Parathyroid adenoma (tissue), 2 donors: ENCODE data around the gene MPZ.

Experiments used
- H2AFZ ChIP-seq: fragments of 300-600 bp; sonication (generic); one replicate; pipeline ENCODE4 v1.7.0; 2017; ENCODE audit warnings: antibody characterized with exemption, mild to moderate bottlenecking
- H3K27ac ChIP-seq: fragments of 300-600 bp; sonication (generic); one replicate; pipeline ENCODE4 v1.7.0; 2017
- H3K27me3 ChIP-seq: fragments of 300-600 bp; sonication (generic); one replicate; pipeline ENCODE4 v1.7.0; 2017; ENCODE audit warnings: low read length; ENCODE audit not compliant: control insufficient read depth, insufficient read depth
- H3K36me3 ChIP-seq: fragments of 300-600 bp; sonication (generic); one replicate; pipeline ENCODE4 v1.7.0; 2017; ENCODE audit warnings: low read length; ENCODE audit not compliant: control insufficient read depth, insufficient read depth
- H3K4me1 ChIP-seq: fragments of 300-600 bp; sonication (generic); one replicate; pipeline ENCODE4 v1.7.0; 2017; ENCODE audit warnings: control low read depth
- H3K4me2 ChIP-seq: fragments of 300-600 bp; sonication (generic); one replicate; pipeline ENCODE4 v1.7.0; 2017; ENCODE audit warnings: low read length
- H3K4me3 ChIP-seq: fragments of 300-600 bp; sonication (generic); one replicate; pipeline ENCODE4 v1.7.0; 2017; ENCODE audit warnings: low read depth, low read length
- H3K79me2 ChIP-seq: fragments of 300-600 bp; sonication (generic); one replicate; pipeline ENCODE4 v1.7.0; 2017; ENCODE audit warnings: control low read depth
- H3K9ac ChIP-seq: fragments of 300-600 bp; sonication (generic); one replicate; pipeline ENCODE4 v1.7.0; 2017; ENCODE audit warnings: mild to moderate bottlenecking
- H3K9me3 ChIP-seq: fragments of 300-600 bp; sonication (generic); one replicate; pipeline ENCODE4 v1.7.0; 2017; ENCODE audit warnings: low read length; ENCODE audit not compliant: control insufficient read depth
- TF ChIP-seq, protein P1 (sequence below): fragments of 300-600 bp; sonication (generic); IDR thresholded peaks from one replicate; pipeline ENCODE4 v1.7.0; 2017; ENCODE audit warnings: antibody characterized with exemption, mild to moderate bottlenecking
- donor health status: primary hyperparathyroidism.

The MPZ gene

DNA sequence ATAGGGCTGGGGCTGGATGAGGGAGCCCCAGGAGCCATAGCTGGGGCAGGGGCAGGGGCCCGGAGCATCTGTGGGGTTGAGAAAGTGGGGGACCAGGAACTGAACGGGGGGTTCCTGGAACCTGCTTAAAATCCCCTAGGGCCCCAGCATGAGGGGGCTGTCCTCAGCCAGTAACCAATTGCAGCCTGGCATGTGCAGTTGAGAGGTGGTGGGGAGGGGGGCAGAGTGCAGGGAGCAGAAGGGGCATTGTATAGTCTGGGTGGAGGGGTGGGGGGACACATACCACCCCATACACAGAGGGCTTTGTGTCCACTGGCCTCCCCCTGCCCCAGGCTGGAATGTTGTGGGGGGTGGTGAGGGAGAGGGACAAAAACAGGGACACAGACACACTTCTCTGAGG, at the start of gene MPZ:
Gene MPZ, minus strand, starts transcription at position 101 of the 400 bp plus-strand sequence. Its CDS starts 63 bp downstream, at position 38.
- H3K4me3 ChIP-seq, result no peak within 1 kb of the TSS
- H3K4me2 ChIP-seq, result no peak within 1 kb of the TSS
- H3K9me3 ChIP-seq, result no peaks in the 10 kb centered on the region
- H2AFZ ChIP-seq, result no peak within 1 kb of the TSS
- H3K27ac ChIP-seq, result no peak within 1 kb of the TSS
- H3K4me1 ChIP-seq, result peaks cover 6% of the 10 kb centered on the region
- H3K27me3 ChIP-seq, result no peaks in the 10 kb centered on the region
- peaks cover 3% of the 10 kb centered on the region for H3K79me2 ChIP-seq
- no peak within 1 kb of the TSS for H3K9ac ChIP-seq
- TF ChIP-seq, protein P1, sequence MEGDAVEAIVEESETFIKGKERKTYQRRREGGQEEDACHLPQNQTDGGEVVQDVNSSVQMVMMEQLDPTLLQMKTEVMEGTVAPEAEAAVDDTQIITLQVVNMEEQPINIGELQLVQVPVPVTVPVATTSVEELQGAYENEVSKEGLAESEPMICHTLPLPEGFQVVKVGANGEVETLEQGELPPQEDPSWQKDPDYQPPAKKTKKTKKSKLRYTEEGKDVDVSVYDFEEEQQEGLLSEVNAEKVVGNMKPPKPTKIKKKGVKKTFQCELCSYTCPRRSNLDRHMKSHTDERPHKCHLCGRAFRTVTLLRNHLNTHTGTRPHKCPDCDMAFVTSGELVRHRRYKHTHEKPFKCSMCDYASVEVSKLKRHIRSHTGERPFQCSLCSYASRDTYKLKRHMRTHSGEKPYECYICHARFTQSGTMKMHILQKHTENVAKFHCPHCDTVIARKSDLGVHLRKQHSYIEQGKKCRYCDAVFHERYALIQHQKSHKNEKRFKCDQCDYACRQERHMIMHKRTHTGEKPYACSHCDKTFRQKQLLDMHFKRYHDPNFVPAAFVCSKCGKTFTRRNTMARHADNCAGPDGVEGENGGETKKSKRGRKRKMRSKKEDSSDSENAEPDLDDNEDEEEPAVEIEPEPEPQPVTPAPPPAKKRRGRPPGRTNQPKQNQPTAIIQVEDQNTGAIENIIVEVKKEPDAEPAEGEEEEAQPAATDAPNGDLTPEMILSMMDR, result no peak
- H3K36me3 ChIP-seq, result no peaks in the 10 kb centered on the region

DNA sequence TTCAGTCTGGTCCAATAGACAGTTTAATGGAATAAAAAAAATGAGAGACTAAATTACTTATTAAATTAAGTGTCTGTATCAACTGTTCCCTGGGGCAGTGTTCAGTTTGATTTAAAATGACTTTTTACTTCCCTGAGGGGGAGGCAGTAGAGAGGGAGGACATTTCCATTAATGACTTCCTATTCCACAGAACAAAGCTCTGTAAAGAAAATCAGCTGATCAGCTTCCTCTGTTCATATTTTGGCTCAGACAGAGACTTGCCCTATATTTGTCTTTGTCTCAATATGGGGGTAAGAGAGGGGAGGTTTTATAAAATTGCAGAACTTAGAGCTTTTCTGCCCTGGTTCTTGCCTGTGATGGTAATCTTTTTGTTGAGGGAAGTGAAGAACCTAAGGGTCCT, 49.5 kb upstream of the MPZ start:
- H3K4me2 ChIP-seq, result no peak overlapping the region
- no peaks in the 10 kb centered on the region for H3K79me2 ChIP-seq
- H3K9ac ChIP-seq, result no peak overlapping the region
- TF ChIP-seq, protein P1, result no peak
- H3K9me3 ChIP-seq, result no peaks in the 10 kb centered on the region
- H3K27ac ChIP-seq, result no peak overlapping the region
- no peaks in the 10 kb centered on the region for H3K4me1 ChIP-seq
- no peak overlapping the region for H3K4me3 ChIP-seq
- H2AFZ ChIP-seq, result no peak overlapping the region
- H3K36me3 ChIP-seq, result no peaks in the 10 kb centered on the region
- no peaks in the 10 kb centered on the region for H3K27me3 ChIP-seq

DNA sequence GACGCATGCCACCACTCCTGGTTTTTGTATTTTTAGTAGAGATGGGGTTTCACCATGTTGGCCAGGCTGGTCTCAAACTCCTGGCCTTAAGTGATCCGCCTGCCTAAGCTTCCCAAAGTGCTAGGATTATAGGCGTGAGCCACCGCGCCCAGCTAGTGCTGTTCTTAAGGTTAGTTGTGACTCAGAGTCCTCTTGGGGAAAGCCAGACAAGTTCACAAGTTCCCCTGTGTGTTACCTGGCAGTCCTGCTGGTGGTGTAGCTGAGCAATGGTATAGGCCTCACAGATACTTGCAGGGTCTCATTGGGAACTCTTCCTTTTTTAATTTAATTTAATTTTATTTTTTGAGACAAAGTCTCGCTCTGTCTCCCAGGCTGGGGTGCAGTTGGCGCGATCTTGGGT, 47.3 kb upstream of the MPZ start:
- H3K9me3 ChIP-seq, result no peaks in the 10 kb centered on the region
- H3K36me3 ChIP-seq, result no peaks in the 10 kb centered on the region
- no peaks in the 10 kb centered on the region for H3K27me3 ChIP-seq
- H3K4me3 ChIP-seq, result no peak overlapping the region
- H3K79me2 ChIP-seq, result no peaks in the 10 kb centered on the region
- no peaks in the 10 kb centered on the region for H3K4me1 ChIP-seq
- H3K4me2 ChIP-seq, result no peak overlapping the region
- no peak overlapping the region for H2AFZ ChIP-seq
- TF ChIP-seq, protein P1, result no peak
- no peak overlapping the region for H3K27ac ChIP-seq
- H3K9ac ChIP-seq, result no peak overlapping the region

DNA sequence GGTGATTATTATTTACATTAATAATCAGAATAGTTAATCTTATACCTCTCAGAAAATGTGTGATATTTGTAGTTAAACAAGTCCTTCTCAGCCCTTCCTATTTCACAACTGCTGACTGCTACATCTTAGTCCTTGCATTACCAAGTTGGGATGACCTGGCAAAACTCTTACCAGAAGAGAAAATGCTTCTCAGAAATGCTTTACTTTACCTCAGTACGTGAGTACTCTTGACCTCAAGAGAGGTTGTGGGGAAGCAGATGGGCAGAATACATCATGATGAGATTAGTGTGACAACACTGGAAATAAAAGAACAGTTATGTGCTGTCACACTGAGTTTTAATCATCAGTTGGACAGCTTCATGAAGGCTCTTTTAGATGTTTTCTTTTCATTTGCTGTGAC, 41.7 kb upstream of the MPZ start:
- TF ChIP-seq, protein P1, result no peak
- Histone ChIP-seq H3K27me3 (no peaks in the 10 kb centered on the region), H3K9me3 (no peaks in the 10 kb centered on the region), H2AFZ (no peak overlapping the region), H3K4me3 (no peak overlapping the region), H3K27ac (no peak overlapping the region), H3K4me1 (no peaks in the 10 kb centered on the region), H3K9ac (no peak overlapping the region), H3K36me3 (no peaks in the 10 kb centered on the region), H3K79me2 (no peaks in the 10 kb centered on the region), H3K4me2 (no peak overlapping the region)

DNA sequence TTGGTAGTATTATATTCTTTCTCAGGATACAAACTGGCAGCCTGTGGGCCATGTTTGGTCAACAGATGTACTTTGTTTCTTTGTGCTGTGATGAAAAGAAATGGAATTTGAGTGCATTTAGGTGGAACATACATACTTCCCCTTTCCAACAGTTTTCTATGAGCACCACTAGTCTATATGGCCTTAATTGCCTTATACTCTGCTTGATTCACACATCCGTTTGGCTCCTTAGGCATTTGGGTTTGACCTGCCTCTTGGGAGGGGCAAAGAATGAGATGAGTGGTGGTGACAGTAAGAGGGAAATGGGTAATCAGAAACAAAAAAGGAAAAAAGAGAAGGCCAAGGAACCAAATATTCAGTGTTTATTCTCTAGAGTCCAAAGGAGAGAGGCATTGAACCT, 40.9 kb upstream of the MPZ start:
- TF ChIP-seq, protein P1, result no peak
- Histone ChIP-seq H3K9me3 (no peaks in the 10 kb centered on the region), H2AFZ (no peak overlapping the region), H3K27ac (no peak overlapping the region), H3K79me2 (no peaks in the 10 kb centered on the region), H3K4me3 (no peak overlapping the region), H3K36me3 (no peaks in the 10 kb centered on the region), H3K9ac (no peak overlapping the region), H3K4me1 (no peaks in the 10 kb centered on the region), H3K4me2 (no peak overlapping the region), H3K27me3 (no peaks in the 10 kb centered on the region)
